Iris pigment epithelial cell (primary cell): ENCODE data around the gene NCKAP5.

Source experiments
- DNase-seq: peaks from one replicate; pipeline ENCODE4 v3.0.0-alpha.2; 2011; ENCODE audit warnings: low read depth

Gene NCKAP5

DNA sequence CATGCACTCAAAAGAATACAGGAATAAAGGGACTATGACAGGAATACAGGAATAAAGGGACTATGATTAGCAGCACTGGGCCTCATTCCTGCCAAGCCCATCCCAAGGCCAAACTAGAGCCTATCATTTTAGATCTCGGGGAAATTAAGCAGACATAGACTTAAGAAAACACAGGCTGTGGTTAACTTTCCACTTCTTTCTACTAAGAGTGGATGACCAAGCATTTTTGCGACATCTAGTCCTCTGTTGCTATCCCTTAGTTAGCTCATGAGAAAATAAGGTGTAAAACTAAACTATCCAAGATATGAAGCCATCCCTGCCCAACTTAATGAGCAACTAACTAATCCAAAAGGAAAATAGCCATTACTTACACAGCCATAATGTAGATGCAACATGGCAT is 904.2 kb downstream of the NCKAP5 start:
- DNase-seq, result peak; percentile 24

DNA sequence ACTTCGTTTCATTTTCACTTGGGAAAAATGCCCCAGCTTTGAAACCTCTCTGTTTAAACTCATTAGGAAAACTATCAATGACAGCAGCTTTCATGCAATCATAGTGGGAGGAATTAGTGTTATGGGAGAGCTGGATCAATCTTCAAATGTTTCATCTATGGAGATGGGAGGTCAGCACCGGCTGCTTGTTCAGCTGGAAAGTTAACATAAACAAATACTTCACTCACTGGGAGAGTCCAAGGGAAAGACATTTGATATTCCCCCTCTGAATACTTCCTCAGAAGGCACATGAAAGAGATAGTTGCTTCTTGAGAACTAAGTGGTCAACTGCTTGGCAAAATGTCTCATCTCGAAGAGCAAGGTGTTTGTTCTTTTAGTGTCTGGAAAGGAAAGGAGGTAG is 905.5 kb downstream of the NCKAP5 start:
- DNase-seq, result peak; percentile 23

DNA sequence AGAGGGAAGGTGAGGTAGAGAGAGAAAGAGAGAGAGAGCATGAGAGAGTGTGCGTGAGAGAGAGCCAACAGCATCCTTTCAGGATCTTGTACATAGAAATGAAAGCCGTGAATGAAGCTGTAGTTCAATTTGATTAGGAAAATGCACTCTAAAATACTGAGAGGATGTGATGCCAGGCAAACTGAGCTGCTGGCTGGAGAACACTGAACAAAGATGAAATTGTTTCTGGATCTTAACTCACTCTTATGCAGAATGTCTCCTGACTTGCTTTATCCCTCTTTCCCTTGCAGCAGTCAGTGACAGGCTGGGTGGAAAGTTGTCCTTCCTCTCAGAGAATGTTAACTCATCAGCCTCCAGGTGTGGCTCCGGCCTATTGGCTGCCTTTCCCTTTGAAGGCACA is 908.9 kb downstream of the NCKAP5 start:
- no peak for DNase-seq

DNA sequence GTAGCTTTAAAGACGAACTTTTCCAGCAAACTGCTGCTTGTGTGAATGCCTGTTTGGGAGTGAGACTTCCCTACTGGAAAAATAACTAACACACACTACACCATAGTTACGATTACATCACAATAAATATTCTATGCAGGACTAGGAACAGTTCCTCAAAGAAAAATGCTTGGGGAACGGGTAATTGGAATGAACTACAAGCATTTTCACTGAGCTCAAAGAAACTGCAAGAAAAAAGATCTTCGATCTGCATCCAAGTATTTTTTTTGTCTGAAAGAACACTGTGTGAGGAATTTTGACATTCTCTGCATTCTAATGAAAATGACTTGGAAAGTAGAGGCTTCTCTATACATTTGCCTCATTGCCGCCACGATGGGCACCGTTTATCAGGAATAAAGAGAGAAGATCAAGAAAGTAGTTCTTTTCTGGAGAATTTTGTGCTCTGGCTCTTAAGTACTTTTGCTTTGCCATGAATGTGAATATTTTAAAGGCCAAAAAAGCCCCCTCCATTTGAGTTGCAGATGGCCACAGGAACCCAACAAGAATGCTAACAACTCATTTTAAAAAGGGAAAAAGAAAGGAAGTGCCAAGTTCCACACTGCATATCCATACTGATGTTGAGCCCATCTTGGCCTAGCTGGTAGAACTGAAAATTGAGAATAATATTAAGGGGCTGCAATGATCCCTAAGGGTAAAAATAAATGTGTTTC is 911.8 kb downstream of the NCKAP5 start:
- no peak for DNase-seq

DNA sequence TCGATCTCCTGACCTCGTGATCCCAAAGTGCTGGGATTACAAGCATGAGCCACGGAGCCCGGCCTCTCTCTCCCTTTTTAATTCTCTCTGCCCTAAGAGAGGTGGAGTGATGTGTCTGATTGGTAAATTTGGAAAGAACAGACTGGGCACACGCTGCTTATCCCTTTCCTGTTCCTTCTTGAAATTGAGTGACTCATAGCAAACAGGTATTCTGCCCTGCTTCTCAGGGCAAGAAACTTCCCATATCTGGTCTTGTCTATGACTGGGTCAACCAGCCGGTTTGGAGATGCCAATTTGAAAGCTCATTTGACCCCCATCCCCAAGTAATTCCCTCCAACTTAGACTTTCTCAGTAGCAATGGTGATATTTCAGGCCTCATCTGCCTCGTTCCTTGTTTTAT is 913.3 kb downstream of the NCKAP5 start:
- DNase-seq, result no peak

DNA sequence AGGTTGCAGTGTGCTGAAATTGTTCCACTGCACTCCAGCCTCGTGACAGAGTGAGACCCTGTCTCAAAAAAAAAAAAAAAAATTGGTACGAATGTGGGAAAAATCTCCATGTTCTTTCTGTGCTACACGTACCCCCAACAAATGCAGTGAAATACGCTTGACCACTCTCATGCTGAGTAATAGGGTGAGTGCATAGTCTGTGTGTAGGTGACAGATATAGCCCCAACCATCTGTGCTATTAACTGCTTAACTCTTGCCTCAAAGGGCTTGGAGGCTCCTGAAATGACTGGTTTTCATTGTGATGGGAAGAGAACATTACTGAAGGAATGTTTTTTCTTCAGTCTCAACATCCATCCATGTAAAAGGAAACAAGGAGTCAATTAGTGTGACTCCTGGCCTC is 913.9 kb downstream of the NCKAP5 start:
- DNase-seq, result no peak

DNA sequence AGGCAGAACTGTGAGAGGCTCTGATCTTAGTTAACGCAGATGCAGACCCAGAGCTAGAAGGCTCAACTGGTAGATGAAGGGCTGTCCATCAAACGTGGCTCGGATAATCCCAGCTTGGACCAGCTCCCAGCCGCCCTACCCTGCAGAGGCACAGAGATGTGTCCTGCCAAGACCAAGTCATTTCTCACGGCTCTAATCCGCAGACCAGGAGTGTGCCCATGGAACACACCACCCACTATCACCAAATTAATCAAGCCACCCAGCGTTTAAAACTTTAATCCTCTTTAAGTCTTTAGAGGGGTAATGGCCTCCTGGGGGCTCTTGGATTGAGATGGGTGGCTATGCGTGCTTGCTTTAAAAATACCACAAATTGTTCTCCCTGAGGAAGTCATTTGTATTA is 915.8 kb downstream of the NCKAP5 start:
- no peak for DNase-seq

DNA sequence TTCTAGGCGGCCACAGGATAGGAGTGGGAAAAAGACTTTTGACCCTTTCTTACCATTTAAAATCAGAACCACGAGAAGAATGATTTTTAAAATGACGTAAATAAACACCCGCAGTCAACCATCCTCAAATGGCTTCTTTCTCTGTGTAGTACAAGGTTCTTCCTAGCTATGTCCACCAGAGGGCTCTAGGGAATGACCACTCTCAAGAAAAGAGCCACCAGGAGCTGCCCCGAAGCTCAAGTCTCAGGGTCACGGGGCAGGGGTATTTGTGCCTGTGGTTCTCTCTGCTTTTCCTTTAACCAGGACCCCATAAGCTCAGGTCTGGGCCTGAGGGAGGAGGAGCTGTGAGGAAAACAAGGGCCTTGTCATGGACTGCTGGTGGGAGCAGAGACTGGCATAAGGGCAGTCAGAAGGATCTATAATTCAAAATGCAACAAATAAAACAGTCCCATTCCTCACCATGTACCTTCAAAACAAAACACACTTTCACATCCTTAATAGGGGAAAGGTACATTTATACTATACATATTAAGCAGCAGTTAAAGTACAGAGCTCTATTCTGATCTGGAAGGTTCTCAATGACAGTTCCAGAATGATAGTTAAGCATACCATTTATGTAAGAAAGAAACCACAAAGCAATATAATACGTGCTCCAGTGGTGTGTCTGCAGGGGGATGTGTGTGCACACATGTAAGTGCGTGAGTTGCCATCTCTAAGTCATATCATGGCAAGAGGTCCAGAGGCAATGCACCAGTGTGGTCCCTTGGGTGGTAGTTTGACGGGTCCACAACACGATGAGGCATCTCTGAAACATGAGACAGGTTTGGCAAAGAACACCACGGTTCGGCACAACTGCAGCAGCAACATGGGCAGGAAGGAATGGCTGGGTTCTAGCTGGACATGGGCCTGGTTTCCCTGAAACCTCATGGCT is 916.9 kb downstream of the NCKAP5 start:
- peak; percentile 70 for DNase-seq

DNA sequence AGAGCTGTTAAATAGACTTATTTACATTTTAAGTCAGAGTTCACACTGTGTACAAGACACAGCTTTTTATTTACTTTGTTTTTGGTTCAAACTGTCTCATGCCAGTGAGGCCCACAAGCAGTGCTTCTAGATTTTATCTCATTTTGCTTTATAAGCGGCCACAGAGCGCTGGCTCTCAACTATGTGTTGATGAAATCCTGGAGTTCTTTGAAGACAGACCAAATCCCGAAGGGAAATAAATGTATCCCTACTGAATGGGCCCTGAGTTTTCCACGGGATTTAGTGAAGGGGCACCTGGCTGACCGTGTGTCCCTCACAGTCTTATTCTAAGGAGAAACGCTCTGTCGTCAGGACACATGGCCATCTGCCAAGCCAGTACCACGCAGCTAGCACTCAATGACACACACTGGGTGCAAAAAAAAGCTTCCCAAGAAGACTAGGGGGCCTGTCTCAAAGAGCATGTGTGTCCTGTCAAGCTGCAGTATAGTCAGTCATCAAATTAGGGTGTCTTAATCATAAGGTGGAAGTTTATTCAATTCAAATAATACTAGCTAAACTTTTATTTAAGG is 921.6 kb downstream of the NCKAP5 start:
- DNase-seq, result no peak

DNA sequence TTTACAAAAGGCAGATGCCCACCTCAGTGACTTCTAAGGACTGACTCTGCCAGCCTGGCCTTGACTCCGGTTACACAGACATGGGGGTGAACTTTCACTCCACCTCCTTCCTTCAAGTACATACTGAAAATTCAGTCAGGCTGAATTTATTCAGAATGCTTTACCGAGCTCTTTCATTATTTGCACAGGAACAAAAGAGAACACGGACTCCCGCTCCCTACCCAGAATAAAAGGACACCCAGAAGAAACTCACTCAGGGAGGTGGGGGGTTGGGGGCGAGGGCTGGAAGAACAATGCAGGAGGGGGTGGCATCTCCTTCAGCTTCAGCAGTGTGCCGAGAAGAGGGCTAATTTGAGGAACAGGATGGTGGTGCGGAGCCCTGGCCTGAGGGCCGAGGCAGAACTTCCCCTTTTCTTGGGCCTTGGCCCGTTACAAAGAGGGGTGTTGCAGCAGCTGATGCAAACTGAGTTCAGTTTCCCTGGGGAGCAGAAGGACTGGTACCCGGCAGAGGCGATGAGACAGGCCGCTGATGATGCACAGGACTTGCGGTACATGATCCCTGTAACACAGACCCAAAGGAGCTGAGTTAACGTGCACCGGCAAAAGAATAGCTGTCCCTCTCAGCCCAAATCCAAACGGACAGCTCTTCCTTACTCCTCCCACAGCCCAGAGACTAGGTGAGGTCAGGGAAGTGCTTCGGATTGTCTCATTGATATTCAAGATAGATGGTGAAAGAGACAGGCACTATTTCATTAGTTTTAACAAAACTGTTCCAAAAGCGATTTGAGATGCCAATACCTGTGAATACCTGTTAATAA is 922.3 kb downstream of the NCKAP5 start:
- no peak for DNase-seq

DNA sequence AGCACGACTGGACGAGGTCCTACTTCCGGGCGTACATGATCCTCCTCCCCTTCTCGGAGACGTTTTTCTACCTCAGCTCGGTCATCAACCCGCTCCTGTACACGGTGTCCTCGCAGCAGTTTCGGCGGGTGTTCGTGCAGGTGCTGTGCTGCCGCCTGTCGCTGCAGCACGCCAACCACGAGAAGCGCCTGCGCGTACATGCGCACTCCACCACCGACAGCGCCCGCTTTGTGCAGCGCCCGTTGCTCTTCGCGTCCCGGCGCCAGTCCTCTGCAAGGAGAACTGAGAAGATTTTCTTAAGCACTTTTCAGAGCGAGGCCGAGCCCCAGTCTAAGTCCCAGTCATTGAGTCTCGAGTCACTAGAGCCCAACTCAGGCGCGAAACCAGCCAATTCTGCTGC is 923.1 kb downstream of the NCKAP5 start:
- DNase-seq, result no peak

DNA sequence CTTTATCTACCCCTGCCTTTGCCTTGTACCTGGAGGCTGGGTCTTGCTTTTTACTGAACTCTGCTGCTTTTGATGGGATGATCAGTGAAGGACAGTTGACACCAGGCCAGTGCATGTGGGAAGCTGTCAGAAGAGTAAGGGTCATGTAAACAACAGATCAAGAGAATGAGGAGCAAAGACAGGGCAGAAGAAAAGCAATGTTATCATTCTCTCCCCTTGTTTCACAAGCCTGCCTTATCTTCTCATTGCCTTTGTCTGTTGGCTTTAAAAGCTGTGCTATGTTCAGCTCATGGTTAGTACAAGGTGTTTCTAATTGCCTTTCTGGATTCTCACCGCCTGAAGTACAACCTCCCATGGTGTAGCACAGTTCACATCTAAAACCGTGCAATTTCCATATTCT is 925.8 kb downstream of the NCKAP5 start:
- no peak for DNase-seq

DNA sequence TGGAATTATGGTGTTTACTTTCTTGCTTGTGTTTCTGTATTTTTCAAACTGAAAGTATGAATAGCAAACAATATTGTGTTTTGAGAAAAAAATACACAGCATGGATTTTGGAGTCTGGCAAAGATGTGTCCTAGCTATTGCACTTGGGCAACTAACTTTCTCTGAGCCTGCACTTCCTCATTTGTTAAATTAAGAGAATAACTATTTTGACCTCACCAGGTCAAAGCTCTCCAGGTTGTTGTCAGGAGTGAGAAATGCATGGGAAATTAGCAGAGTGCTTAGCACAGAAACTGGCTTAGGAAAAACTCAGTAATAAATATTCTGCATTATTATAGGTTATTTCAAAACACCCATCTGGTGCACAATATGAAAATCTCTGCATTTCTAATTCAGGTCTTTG is 926.4 kb downstream of the NCKAP5 start:
- DNase-seq, result no peak

DNA sequence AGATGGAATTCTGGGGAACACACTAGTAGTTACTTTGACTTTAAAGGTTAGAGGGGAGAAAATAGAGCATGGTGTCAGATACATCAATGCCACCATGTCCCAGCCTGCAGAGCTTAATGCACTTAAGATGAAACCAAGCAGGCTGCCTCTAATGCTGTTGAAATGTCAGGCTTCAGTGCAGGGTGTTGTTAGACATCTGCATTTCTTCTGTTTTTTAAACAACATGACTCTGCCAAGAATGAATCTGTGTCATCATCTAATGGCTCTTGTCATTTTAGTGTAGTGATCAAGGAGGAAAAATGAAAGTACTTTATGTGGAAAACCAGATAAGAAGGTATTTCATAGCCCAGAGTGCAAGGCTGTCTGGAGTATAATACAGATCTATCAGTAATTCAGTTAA is 928.1 kb downstream of the NCKAP5 start:
- no peak for DNase-seq

DNA sequence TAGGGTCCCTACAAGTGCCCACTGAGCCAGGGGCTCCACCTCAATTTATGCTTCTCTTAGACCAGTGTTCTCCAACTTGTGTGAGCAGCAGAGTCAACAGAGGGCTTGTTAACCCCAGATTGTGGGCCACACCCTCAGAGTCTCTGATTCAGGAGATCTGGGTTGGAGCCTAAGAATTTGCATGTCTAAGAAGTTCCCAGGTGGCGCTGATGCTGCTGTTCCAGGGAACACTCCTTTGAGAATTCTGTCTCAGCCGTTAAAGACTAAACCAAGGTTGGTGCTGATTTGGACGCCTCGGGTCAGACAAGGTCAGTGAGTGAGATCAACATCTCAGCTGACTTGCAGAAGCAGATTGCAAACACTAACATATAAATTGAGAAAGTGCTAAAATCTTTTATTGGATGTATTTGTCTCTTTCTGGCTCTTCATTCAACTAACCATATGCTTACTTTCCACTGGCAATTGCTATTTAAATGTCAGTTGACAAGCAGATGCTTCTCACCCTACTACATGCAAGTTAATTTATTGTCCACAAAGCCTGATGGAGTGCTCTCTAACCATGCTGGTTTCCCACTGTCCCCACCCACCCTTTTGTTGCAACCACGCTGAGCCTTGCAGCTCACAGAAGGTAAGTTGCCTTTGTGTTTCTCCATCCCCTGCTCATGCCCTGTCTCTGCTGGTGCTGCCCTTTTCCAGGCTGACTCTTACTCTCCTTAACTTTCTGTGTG is 929.8 kb downstream of the NCKAP5 start:
- no peak for DNase-seq

DNA sequence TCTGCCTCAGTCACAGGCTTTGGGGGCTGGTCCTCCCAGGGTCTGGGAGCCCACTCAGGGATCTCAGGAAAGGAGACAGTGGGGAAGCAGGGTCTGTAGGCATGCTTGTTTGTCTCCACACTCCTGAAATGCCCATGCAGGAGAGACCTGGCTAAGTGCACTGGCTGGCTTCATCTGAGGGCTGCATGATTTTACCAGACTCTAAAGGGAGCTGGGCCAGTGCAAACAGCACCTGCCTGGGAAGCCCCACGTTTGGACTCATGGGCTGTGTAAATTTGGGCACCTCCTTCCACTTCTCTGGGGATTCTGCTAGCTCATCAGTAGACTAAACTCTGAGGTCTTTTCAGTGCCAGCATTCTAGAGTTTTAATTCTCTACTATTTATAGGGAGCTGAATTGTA is 931.9 kb downstream of the NCKAP5 start:
- DNase-seq, result no peak

DNA sequence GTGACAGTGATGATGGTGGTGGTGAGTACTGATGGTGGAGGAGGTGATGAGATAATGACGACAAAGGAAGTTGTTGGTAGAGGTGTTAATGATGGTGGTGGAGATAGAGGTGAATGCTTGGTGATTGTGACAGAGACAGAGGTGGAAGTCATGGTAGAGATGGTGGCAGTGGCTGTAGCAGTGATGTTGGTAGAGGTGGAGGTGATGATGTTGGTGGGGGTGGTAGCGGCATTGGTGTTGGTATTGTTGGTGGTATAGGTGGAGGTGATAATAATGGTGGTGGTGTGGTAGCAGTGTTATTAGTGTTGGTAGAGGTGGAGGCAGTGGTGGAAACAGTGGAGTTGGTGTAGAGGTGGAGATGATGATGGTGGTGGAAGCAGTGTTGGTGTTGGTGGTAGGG is 934.6 kb downstream of the NCKAP5 start:
- DNase-seq, result no peak

DNA sequence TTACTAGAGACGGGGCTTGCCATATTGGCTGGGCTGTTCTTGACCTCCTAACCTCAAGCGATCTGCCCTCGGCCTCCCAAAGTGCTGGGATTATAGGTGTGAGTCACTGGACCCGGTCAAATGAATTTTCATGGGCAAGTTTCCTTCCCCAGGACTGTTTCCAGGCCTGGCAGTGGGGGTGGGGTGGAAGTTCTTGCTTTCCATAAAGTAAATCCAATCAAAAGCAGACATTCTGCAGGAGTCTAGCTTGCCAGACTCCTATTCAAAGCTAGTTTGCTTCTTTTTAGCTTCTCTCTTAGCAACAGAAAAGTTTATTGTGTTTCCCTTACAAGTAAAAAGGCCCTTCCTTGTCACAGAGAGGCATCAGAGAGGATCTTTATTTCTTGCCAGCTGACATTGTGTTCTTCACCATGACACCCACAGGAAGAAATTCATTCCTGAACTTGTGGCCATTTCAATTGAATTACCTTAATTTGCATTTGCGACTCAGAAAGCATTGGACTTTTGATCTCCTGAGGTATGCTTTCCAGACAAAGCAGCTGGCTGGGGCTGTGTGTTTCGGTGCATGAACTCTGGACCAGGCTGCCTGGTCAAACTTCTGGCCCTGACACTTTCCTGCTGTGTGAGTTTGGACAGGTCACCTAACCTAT is 936.1 kb downstream of the NCKAP5 start:
- DNase-seq, result peak; percentile 10

DNA sequence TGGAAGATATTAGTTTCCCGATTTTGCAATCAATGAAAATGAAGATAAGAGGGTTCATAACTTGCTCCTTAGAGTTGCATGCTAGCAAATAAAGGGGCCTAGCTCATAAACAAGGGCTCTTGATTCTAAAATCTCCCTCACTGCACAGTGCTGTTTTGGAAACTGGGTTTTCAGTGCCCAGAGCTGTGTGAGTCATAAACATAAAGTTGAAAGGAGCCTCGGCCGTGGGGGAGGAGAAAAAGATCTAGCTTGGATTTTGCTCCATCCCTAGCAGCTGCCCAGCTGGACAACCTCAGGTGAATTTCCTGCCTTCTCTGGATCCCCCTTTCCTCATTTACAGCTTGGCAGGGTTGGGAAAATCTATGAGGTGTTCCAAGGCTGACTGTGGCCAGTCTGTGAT is 940.7 kb downstream of the NCKAP5 start:
- no peak for DNase-seq

DNA sequence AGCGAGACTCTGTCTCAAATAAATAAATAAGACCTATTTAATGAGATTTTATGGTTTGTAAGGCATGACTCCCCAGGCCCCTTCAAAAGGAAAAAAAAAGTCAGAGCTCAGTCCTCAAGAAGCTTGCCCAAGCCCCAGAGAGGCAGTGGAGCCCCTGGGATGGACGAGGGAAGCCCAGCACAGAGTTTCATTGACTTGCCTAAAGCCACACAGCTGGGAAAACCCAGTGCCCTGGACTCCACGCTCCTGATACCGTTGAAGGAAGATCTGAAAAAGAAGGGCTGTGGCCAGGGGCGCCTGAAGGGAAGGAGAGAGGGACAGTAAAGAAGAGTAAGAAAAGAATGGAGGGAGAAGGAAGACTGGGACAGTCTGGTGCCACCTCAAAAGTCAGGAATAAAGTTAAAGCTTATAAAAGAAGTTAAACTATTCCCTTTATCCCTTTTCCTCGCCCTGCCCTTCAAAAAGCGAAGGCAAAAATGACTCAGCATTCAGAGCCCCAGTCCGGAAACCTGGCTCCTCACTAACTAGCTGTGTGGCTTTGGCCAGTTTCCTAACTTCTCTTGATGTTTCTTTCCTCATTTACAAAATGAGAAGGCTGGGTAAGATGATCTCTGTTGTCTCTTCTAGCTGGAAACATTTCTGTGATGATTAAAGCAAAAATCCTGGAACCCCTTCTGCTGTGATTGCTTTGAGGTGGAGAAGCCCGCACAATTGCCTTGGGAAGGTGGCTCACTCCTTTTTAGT is 945.0 kb downstream of the NCKAP5 start:
- DNase-seq, result peak; percentile 76
